Measurements from ENCODE around the gene PRDM2.

The PRDM2 gene

DNA sequence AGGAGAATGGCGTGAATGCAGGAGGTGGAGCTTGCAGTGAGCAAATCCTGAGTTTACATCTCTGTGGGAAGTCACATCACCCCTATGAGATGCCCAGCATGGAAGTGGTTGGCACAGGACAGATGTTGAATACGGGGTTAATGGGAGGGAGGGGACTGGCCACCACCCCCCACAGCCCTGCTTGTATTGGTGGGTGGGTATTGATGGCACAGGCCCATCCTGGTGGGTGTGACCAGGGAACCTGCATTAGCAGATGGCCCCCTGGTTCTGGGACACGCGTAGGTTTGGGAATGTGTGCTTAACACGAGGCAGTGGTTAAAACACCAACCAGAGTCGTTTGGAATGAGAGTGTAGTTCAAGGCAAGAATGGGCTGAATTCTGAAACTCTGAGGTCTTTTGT lies 117.9 kb downstream of the PRDM2 start:
- no peak overlapping the region for H3K4me3 ChIP-seq (ENCODE audit: low read depth, low read length)
- TF ChIP-seq, protein P1, sequence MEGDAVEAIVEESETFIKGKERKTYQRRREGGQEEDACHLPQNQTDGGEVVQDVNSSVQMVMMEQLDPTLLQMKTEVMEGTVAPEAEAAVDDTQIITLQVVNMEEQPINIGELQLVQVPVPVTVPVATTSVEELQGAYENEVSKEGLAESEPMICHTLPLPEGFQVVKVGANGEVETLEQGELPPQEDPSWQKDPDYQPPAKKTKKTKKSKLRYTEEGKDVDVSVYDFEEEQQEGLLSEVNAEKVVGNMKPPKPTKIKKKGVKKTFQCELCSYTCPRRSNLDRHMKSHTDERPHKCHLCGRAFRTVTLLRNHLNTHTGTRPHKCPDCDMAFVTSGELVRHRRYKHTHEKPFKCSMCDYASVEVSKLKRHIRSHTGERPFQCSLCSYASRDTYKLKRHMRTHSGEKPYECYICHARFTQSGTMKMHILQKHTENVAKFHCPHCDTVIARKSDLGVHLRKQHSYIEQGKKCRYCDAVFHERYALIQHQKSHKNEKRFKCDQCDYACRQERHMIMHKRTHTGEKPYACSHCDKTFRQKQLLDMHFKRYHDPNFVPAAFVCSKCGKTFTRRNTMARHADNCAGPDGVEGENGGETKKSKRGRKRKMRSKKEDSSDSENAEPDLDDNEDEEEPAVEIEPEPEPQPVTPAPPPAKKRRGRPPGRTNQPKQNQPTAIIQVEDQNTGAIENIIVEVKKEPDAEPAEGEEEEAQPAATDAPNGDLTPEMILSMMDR (IDR thresholded peaks at IDR 0.05; ENCODE audit: control insufficient read depth, extremely low read depth, insufficient read depth), result no peak
- no peak for DNase-seq (ENCODE audit: low read depth)

DNA sequence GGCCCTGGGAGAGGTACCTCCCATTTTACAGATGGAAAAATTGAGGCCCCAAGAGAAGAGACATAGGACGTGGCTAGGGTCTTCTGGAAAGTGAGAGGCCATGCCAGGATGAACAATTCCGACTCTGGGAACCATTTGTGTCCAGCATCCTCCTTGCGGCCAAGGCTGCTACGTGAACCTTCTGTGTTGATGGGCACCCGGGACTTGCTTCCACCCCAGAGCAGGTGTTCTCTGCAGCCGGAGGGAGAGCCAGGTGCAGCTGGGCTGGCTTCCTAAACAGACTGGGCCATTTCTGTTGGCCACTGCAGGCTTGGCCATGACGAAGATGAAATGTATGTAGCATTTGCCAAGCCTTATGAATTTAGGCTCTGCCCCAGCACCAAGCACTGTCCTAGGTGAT lies 118.9 kb downstream of the PRDM2 start:
- H3K4me3 ChIP-seq (ENCODE audit: low read depth, low read length), result no peak overlapping the region
- DNase-seq (ENCODE audit: low read depth), result no peak
- TF ChIP-seq, protein P1 (IDR thresholded peaks at IDR 0.05; ENCODE audit: control insufficient read depth, extremely low read depth, insufficient read depth), result no peak

DNA sequence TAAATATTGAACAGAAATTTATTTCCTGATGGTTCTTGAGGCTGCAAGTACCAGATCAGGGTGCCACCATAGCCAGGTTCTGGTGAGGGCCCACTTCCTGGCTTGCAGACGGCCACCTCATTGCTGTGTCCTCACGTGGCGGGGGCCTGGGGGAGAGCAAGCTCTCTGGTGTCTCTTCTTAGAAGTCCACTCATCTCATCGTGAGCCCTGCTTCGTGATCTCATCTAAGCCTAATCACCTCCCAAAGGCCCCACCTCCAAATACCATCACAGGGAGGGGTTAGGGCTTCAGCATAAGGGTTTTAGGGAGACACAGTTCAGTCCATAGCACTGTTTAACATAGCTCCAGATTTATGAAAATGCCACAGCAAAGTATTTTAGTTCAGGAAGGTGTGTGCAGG lies 119.7 kb downstream of the PRDM2 start:
- TF ChIP-seq, protein P1 (IDR thresholded peaks at IDR 0.05; ENCODE audit: control insufficient read depth, extremely low read depth, insufficient read depth), result no peak

DNA sequence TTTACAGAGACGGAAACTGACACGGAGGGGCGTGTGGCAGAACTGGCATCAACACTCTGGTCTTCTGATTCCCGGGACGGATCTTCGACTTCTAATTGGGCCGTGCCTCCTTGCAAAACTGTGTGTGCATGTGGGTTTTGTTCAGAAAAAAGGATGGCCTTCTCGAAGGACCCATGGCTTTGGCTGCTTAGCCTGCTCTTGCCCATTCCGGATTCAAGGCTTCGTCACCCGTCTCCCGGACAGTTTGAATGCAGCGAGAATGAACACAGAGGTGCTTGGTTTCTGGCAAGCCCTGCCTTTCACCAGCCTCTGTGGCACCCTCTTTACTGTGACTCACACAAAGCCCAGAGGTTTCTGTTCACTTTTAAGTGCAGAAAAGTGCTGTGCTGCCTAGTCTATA lies 120.1 kb downstream of the PRDM2 start:
- TF ChIP-seq, protein P1 (IDR thresholded peaks at IDR 0.05; ENCODE audit: control insufficient read depth, extremely low read depth, insufficient read depth), result no peak
- H3K4me3 ChIP-seq (ENCODE audit: low read depth, low read length), result no peak overlapping the region

More for the DNA sequence above, 119.7 kb downstream of the PRDM2 start:
- DNase-seq (ENCODE audit: low read depth), result no peak
- H3K4me3 ChIP-seq (ENCODE audit: low read depth, low read length), result no peak overlapping the region

DNA sequence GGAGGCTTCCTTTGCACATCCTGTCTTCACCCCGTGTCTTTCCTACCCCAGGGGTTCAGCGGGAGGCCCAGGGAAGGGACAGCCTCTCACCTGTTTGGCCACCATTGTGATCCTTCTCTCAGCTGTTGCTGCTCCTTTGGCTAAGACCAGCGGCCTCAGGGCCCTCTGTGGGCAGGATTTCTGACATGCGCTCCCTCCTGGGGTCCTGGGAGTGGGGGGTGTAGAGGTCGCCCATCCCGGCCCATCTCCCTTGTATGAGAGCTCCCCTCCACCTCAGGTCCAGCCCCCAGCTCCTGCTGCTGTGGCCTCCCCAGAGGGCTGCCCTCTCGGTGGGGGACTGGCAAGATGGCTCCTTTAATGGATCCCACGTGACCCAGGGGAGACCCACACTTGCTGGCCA lies 120.5 kb downstream of the PRDM2 start:
- no peak for DNase-seq (ENCODE audit: low read depth)
- TF ChIP-seq, protein P1 (IDR thresholded peaks at IDR 0.05; ENCODE audit: control insufficient read depth, extremely low read depth, insufficient read depth), result no peak

More for the DNA sequence above, 120.1 kb downstream of the PRDM2 start:
- DNase-seq (ENCODE audit: low read depth), result no peak

DNA sequence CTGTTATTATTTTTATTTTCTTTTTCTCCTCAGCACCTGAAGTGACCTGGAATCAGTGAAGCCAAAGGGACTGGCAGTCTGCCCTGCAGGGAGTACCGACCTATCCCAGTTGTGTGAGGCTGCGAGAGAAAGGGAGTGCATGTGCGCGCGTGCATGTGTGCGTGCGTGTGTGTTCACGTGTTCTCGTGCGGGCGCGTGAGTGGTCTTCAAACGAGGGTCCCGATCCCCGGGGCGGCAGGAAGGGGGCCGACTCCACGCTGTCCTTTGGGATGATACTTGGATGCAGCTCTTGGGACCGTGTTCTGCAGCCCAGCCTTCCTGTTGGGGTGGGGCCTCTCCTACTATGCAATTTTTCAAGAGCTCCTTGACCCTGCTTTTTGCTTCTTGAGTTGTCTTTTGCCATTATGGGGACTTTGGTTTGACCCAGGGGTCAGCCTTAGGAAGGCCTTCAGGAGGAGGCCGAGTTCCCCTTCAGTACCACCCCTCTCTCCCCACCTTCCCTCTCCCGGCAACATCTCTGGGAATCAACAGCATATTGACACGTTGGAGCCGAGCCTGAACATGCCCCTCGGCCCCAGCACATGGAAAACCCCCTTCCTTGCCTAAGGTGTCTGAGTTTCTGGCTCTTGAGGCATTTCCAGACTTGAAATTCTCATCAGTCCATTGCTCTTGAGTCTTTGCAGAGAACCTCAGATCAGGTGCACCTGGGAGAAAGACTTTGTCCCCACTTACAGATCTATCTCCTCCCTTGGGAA lies 123.3 kb downstream of the PRDM2 start:
- TF ChIP-seq, protein P1 (IDR thresholded peaks at IDR 0.05; ENCODE audit: control insufficient read depth, extremely low read depth, insufficient read depth), result no peak
- H3K4me3 ChIP-seq (ENCODE audit: low read depth, low read length), result no peak overlapping the region
- DNase-seq (ENCODE audit: low read depth), result no peak

More for the DNA sequence above, 120.5 kb downstream of the PRDM2 start:
- no peak overlapping the region for H3K4me3 ChIP-seq (ENCODE audit: low read depth, low read length)

DNA sequence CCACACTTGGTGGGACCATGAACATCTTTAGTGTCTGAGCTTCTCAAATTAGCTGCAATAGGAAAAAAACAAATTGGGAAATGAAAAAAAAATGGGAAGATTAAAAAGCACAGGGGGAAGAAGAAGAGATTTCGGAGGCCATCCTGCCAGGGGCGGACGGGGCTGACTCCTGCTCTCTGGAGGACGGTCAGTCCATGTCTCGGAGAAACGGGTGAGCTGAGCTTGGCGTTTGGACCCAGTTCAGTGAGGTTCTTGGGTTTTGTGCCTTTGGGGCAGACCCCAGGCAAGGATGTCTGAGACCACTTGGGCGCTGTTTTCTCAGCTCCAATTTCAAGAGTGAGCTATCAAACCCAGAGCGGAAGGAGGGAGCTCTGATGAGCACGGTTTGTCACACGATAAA lies 123.9 kb downstream of the PRDM2 start:
- no peak for DNase-seq (ENCODE audit: low read depth)
- TF ChIP-seq, protein P1 (IDR thresholded peaks at IDR 0.05; ENCODE audit: control insufficient read depth, extremely low read depth, insufficient read depth), result no peak
- no peak overlapping the region for H3K4me3 ChIP-seq (ENCODE audit: low read depth, low read length)
